Mononuclear cell (primary cell): ENCODE data around the gene PSMD14. TPM values are rescaled to one million over a fixed set of nuclear protein-coding genes. Genes with fewer than 3 reads are reported as not detected.

Experiments used
- H3K27me3 ChIP-seq: 2 replicates; pipeline ENCODE4 v1.6.0; 2011; ENCODE audit warnings: low read length, control low read depth; ENCODE audit not compliant: insufficient read depth
- H3K4me1 ChIP-seq: 2 replicates; pipeline ENCODE4 v1.5.1; 2011; ENCODE audit warnings: mild to moderate bottlenecking, low read length, control low read depth; ENCODE audit not compliant: insufficient read depth
- H3K4me3 ChIP-seq: 2 replicates; pipeline ENCODE4 v1.5.1; 2011; ENCODE audit warnings: mild to moderate bottlenecking, low read length, moderate library complexity
- H3K9me3 ChIP-seq: 2 replicates; pipeline ENCODE4 v1.5.1; 2011; ENCODE audit warnings: low read depth, mild to moderate bottlenecking, control low read depth, low read length
- total RNA-seq: library from RNA; depleted of rRNA; stranded (reverse); fragments of >200 nt; gene quantifications from one replicate; pipeline ENCODE4 v1.2.3, GENCODE V29; 2012

PSMD14 gene
- total RNA-seq, 1 donor: 34.2 TPM

DNA sequence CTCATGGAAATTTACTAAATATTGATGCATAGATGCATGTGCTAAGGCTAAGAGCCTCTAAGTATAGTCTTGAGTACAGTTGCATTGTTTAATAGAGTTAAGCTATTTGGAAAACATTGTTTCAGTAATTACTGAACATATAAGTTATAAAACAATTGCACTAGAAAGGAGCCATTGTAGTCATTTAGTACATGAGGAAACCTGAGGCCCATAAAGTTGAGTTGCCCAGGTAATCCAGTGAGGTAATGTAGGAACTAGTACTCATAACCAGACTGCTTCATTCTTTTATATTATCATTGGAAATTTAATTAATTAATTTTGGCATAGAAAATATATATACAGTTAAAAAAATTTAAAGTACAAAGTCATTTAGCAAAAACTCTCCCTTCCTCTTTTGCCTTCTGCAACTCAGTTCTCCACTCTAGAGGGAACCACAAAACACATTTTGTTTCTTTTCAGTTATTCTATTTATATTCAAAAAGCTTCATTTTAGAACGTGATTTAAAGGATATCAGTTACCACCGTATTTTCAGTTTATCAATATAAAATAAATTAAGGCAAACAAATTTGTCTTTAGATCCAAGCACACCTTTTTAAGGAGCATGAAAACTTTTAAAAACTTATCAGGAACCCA, 80.0 kb downstream of the PSMD14 start:
- Histone ChIP-seq H3K27me3 (no peaks in the 10 kb centered on the region), H3K9me3 (no peaks in the 10 kb centered on the region), H3K4me1 (no peaks in the 10 kb centered on the region), H3K4me3 (no peak overlapping the region)

DNA sequence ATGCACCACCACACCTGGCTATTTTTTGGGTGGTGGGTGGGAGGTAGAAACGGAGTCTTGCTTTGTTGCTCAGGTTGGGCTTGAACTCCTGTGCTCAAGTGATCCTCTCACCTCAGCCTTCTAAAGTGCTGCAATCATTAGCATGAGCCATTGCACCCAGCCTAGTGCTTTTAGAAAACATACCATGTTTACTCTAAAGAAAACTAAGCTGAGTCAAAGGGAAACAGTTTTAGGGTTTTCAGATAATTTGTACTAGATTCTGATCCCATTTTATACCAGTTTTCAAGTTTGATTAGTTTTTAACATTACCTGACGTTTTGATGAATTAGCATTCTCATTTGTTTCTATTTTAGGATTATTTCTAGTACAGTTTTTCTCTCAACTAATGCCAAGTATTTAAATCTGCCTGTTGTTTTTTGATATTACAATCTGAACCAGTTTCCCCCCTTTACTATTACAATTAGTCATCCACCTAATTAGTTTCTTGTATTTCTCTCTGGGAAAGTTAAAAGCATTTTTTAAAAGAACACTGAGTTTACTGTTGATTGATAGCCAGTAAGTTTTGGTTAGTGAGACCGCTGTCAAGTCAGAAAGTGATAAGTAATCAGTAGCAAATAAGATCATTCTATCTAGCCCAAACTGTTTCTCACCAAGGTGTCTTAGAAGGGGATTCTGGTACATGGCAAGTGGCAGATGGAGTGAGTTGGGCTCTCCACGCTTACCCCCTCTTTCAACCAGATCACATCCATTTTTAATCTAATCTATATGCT, 83.7 kb downstream of the PSMD14 start:
- Histone ChIP-seq H3K27me3 (no peaks in the 10 kb centered on the region), H3K4me3 (no peak overlapping the region), H3K9me3 (no peaks in the 10 kb centered on the region), H3K4me1 (no peaks in the 10 kb centered on the region)

DNA sequence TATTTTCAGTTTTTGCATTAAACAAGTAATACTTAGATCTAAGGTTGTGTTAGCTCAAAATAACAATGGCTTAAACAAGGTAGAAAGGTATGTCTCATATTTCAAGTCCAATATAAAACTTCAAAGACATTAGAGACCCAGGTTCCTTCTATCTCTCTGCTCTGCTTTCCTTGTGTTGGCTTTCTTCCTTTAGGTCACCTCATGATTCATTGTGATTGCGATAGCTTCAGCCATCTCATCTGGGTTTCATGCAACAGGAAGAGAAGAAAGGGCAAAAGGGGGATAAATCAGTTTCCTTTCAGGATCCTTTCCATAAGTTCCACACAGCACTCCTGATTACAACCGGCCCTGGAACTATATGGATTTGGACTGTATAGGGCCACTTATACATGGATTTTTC, 91.9 kb downstream of the PSMD14 start:
- H3K9me3 ChIP-seq: no peaks in the 10 kb centered on the region

DNA sequence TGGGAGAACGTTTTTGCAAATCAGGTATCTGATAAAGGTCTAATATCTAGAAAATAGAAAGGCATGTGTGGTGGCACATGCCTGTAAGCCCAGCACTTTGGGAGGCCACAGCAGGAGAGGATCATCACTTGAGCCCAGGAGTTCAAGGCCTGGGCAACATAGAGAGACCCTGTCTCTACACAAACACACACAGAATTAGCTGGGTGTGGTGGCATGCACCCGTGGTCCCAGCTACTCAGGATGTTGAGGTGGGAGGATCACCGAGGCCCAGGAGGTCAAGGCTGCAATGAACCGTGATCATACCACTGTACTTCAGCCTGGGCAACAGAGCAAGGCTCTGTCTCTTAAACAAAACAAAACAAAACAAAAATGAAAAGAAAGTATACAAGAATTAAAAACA, 94.1 kb downstream of the PSMD14 start:
- Histone ChIP-seq H3K27me3 (no peaks in the 10 kb centered on the region), H3K4me1 (no peaks in the 10 kb centered on the region), H3K9me3 (no peaks in the 10 kb centered on the region), H3K4me3 (no peak overlapping the region)

More for the DNA sequence above, 91.9 kb downstream of the PSMD14 start:
- Histone ChIP-seq H3K27me3 (no peaks in the 10 kb centered on the region), H3K4me1 (no peaks in the 10 kb centered on the region), H3K4me3 (no peak overlapping the region)

DNA sequence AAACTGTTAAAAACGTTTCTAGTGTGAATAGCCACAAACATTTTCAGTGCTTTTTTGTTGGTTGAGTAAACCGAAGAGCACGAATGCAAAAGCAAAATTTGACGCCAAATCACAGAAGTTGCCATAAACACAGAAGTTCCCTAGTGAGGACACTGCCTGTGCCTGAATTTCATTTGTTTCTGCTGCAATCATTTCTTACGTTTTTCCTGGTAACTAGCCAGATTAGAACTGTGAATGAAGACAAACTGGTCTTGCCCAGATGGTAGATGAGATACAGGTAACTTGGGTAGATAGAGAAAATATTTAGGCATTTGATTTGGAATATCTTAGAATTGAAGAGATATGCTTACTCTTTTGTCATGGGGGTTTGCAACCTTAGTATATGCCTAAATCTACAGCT, 98.1 kb downstream of the PSMD14 start:
- no peaks in the 10 kb centered on the region for H3K9me3 ChIP-seq
- no peaks in the 10 kb centered on the region for H3K27me3 ChIP-seq
- no peak overlapping the region for H3K4me3 ChIP-seq
- no peaks in the 10 kb centered on the region for H3K4me1 ChIP-seq

GRCh38 chr2:161407597-161407996, 99.4 kb downstream of the PSMD14 start:
- H3K27me3 ChIP-seq: no peaks in the 10 kb centered on the region
- no peaks in the 10 kb centered on the region for H3K4me1 ChIP-seq
- H3K9me3 ChIP-seq: no peaks in the 10 kb centered on the region
- H3K4me3 ChIP-seq: no peak overlapping the region

- Histone ChIP-seq H3K4me1 (peaks cover 4% of the 10 kb centered on the region), H3K27me3 (peaks cover 15% of the 10 kb centered on the region), H3K9me3 (no peaks in the 10 kb centered on the region), H3K4me3 (no peak overlapping the region)
Measured at GRCh38 chr2:161409308-161409907, 101.2 kb downstream of the PSMD14 start.

DNA sequence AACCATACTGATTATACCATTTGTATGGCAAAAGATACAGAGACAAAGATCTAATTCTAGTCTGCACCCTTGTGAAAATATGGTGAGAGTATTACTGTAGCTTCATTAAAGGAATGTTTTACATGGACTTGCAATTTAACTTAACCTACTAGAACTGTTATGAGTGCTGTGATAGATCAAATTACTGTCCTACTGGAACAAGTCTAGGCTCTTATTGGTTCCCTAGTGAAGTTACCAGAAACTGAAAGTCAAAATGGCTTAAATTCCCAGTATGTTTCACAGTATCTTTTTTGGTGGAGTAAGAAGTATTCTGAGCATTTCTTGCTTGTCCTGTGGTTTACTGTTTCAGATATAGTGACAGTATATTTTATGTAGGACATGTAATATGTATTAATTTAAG, 104.1 kb downstream of the PSMD14 start:
- no peak overlapping the region for H3K4me3 ChIP-seq
- H3K27me3 ChIP-seq: peaks cover 45% of the 10 kb centered on the region
- peaks cover 33% of the 10 kb centered on the region for H3K4me1 ChIP-seq
- H3K9me3 ChIP-seq: no peaks in the 10 kb centered on the region

GRCh38 chr2:161414042-161415033, 106.1 kb downstream of the PSMD14 start:
- peaks cover 65% of the 10 kb centered on the region for H3K27me3 ChIP-seq
- H3K9me3 ChIP-seq: no peaks in the 10 kb centered on the region
- H3K4me3 ChIP-seq: peak overlapping the region; percentile 5
- H3K4me1 ChIP-seq: peaks cover 47% of the 10 kb centered on the region

DNA sequence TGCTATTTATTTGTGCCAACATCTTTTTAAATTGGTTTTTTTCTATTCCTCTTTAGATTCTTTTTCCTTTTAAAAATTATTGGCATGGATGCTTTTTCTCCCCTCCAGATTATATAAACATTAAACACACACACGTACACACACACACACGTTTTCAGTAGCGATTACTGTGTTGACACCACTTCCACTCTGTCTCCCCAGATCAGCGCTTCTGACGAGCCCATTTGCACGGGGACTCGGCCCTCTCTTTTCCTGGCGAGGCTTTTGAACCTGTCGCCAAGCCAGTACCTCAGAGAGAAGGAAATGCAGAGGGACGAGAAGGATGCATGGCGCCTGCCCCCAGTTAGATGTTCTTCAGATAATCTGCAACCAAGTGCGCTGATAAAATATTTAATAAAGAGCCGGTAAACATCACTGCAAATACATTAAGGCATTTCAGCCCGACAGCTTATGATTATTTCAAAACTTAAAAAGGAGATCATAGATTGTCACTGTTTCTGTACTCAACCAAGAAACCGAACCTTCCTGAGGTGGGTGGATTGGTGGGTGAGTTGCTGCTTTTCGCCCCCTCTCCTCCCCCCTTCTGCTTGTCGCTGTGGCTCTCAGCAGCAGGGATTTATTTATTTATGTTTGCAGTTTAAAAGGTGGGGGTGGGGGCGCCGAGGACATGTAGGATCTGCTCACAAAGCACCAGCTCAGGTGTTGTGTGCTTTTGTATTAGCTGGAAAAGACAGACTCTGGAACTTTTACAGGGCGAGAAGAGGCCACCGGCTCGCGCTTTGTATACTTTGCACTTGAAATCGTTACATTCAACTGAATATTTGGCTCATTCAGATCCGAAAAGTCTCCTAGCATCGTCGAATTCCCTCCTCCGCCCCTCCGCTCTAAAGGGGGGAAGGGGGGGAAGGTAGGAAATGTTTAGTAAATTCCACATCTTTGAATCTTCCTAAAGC, 107.1 kb downstream of the PSMD14 start:
- Histone ChIP-seq H3K4me1 (peaks cover 47% of the 10 kb centered on the region), H3K27me3 (peaks cover 74% of the 10 kb centered on the region), H3K4me3 (peak overlapping the region; percentile 5), H3K9me3 (no peaks in the 10 kb centered on the region)

DNA sequence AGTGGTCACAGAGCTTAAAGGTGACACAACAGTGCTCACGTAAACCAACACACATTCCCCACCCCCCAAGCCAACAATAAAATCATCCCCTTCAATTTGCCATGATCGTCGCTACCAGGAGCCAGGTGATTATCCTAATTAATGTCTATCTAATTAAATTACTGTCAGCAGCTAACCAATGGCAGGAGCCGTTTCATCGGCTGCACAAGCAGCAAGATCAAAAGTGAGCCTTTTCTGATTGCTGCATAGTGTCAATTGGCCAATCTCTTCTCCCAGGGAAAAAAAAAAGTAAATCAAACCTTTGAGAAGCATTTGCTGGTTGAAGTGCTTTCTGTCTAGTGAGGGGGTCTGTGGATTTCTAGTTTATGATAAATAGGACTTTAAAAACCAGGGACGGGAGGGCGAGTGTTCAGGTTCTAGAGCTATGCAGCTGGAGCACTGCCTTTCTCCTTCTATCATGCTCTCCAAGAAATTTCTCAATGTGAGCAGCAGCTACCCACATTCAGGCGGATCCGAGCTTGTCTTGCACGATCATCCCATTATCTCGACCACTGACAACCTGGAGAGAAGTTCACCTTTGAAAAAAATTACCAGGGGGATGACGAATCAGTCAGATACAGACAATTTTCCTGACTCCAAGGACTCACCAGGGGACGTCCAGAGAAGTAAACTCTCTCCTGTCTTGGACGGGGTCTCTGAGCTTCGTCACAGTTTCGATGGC, 107.9 kb downstream of the PSMD14 start, which contains the start of gene TBR1:
Gene TBR1, plus strand, starts transcription at position 311 of the 721 bp plus-strand sequence. Its CDS starts 114 bp downstream, at position 425.
- Histone ChIP-seq H3K27me3 (peaks cover 83% of the 10 kb centered on the region), H3K9me3 (no peaks in the 10 kb centered on the region), H3K4me1 (peaks cover 47% of the 10 kb centered on the region), H3K4me3 (no peak within 1 kb of the TSS)

DNA sequence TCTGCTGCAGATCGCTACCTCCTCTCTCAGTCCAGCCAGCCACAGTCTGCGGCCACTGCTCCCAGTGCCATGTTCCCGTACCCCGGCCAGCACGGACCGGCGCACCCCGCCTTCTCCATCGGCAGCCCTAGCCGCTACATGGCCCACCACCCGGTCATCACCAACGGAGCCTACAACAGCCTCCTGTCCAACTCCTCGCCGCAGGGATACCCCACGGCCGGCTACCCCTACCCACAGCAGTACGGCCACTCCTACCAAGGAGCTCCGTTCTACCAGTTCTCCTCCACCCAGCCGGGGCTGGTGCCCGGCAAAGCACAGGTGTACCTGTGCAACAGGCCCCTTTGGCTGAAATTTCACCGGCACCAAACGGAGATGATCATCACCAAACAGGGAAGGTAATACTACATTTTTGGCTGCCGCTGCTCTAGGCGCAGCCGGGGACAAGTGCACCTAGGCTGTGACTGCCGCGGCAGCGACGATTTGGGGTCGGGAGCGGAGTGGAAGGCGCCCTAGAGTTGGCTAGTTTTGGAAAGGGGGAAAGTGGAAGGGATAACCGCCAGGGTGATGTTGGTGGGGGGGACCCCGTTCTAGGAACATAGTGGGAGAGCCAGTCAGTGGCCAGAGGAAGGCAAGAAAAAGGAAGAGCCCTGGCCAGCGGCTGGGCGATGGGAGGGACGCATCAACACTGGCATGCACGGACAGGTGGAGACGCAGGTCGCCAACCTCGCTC, 108.6 kb downstream of the PSMD14 start:
- Histone ChIP-seq H3K9me3 (no peaks in the 10 kb centered on the region), H3K4me3 (no peak overlapping the region), H3K27me3 (peaks cover 90% of the 10 kb centered on the region), H3K4me1 (peaks cover 47% of the 10 kb centered on the region)
